Fibroblast of gingiva (primary cell): ENCODE results near the gene F8.
"Not testable (repeated sequence)": the region's sequence is repeated elsewhere in the genome, so short reads cannot be mapped to it uniquely, and the experiment has no call there.

Experiments
- DNase-seq: peaks from one replicate; pipeline ENCODE4 v3.0.0-alpha.2; 2011; ENCODE audit warnings: low read depth

The F8 gene

DNA sequence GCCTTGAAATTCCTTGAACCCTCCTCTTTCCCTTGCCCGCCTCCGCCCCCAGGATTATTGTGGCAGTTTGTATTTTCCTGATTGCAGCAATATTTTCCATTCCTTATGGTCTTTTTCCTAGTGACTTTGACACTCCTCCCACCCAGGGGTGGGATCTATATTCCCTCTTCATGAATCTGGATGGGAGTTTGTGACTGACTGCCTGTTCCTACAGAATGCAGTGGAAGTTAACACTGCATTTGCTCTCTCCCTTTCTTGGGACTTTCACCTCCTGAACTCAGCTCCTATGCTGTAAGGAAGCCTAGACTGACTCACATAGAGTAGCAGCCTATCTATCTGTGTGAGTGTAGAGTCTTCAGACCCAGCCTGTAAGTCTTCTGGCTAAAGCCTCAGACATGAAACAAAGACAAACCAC is 6.4 kb upstream of the F8 start:
- peak; percentile 6 for DNase-seq

DNA sequence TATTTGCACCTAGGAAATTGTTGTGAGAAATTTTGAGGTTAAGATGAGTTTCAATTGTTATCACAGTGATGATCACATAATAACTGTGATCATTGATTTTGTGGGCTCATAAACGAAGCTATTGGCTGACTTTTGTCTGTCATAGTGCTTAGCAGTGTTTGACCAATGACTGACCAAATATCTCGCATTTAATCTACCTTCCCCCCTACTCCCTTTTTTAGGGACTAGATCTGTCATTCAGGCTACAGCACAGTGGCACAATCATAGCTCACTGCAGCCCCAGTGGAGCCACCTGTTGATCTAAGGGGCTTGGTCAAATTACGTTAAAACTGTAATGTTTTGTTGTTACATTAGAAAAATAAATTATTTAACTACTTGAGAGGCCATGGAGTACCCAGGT is 5.6 kb upstream of the F8 start:
- DNase-seq = no peak

DNA sequence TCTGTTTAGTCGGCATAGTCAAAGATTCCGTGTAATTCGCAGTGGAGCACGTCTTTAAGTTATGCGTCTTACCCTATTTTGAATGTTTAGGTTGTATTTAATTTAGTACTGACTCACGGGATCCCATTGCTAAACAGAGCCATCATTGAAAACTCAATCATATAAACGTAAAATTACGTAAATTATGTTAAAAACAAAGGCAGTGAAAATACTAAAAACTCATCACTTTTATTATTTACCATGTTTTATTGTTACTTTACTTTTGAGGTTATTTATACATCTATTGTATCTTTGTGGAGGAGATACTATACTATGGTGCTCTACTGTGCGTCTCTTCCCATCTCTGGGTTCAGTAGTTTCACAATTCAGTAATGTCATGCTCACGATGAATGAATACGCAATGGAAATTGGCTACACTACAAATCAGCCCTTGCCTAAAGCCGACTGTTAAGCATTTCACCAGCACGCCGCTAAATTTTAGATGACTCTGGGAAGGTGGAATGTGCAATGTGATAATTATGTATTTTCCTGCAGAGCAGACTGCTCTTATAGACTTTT is 5.1 kb upstream of the F8 start:
- DNase-seq = peak; percentile 87

GRCh38 chrX:155026727-155027508 is 4.4 kb upstream of the F8 start, which contains the start of gene FUNDC2:
FUNDC2 (plus strand) TSS chrX:155026844; CDS start chrX:155026939, 95 bp downstream.
- peak; percentile 97 for DNase-seq

DNA sequence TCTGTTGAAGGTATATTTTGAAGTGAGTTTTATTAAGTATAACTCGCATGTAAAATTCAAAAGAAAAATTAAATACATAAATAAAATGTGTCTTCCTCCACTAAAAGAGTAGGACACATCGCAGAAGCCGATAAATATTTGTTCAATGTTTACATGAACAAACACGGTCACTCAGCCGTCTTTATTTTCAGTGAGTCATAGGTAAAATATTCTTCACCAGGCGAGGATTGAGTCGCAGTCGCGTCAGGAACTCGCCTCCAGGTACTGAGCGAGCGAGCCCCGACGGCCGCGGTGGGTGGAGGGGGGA is 3.9 kb upstream of the F8 start:
- no peak for DNase-seq

- DNase-seq = no peak
Measured at GRCh38 chrX:155023907-155024833, 1.6 kb upstream of the F8 start.

GRCh38 chrX:155020591-155020990 is 1.9 kb downstream of the F8 start:
- DNase-seq = no peak

GRCh38 chrX:155009994-155010472 is 12.5 kb downstream of the F8 start:
- DNase-seq = no peak

DNA sequence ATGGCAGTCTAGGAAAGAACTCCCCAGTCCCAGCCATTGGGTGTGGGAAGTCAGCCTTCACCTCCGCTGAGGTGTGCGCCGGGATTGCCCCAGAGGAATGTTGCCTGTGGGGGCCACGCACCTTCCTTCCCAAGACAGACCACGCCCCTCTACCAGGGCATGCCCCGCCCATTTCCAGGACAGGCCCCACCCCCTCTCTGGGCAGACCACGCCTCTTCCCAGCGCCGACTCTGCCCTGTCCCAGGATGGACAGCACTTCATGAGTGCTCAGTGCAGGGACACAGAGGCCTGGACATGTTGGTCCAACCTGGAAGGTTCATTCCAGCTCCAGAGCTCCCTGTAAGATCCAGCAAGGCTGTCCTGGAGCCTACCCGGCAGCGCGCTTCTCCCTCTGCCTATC is 13.9 kb downstream of the F8 start:
- not testable (repeated sequence) for DNase-seq

- not testable (repeated sequence) for DNase-seq
Measured at GRCh38 chrX:155006913-155007671, 15.4 kb downstream of the F8 start.

GRCh38 chrX:155006379-155006778 is 16.1 kb downstream of the F8 start:
- not testable (repeated sequence) for DNase-seq

GRCh38 chrX:155005190-155005589 is 17.3 kb downstream of the F8 start:
- DNase-seq = no peak

DNA sequence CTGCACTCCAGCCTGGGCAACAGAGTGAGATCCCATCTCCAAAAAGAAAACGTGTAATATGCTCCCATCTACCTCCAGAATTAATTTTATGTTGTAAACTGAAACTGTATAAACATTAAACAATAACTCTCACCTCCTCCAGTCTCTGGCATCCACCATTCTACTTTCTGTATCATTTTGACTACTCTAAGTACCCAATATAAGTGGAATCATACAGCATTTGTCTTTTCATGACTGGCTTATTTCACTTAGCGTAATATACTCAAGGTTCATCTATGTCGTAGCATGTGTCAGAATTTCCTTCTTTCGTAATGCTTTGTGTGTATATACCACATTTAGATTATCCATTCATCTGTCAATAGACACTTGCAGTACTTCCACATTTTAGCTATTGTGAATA is 20.6 kb downstream of the F8 start:
- DNase-seq = no peak

- DNase-seq = no peak
Measured at GRCh38 chrX:155000841-155001240, 21.7 kb downstream of the F8 start.

DNA sequence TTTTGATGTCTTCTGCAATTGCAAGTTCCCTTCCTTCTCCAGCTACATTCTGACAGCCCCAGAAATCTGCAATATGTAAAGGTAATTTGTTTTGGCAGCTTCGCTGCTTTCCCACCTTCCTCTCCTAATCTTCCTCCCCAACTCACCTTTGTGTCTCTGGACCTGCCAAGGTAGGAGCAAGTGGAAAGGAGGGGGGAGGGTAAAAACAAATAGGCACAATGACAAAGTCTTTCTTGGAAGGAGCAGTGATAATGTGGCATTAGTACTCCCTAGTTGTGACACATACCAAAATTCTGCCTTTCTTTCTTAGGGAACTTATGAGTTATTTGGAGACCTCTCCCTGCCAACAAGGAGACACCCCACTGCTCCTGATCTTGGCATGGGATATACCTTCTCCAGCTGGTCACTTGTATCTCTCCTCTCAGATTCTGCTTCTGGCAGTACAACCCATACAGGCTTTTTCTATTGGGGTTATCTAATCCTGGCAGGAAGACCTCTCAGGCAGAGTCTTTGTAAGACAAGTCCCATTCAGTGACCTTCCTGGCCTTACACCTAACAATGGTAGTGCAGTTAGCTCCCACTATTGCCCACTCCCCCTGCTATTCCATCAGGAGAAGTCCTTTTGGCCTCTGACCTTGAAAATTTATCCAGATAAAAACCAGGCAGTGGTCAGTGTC is 24.2 kb downstream of the F8 start:
- DNase-seq = no peak

DNA sequence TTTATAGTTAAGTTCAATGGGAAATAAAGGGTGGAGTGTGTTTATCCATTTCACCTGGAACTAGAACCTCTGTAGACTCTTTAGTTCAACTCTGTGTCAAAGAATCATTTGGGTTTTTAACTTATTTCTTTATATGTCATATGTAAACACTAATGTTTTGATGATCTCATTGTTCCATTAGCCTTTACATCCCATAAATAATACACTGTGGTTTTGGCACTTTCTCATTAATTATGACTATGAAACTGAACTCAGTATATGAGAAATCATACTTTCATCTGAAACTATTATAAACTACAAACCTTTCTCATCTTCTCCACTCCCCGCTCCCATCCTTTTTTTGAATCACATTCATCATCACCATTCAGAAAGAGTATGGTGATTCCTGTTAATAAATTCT is 31.0 kb downstream of the F8 start:
- no peak for DNase-seq

GRCh38 chrX:154991039-154991438 is 31.5 kb downstream of the F8 start:
- DNase-seq = no peak

- no peak for DNase-seq
Measured at GRCh38 chrX:154990496-154990895, 32.0 kb downstream of the F8 start.

GRCh38 chrX:154988719-154989118 is 33.8 kb downstream of the F8 start:
- no peak for DNase-seq

DNA sequence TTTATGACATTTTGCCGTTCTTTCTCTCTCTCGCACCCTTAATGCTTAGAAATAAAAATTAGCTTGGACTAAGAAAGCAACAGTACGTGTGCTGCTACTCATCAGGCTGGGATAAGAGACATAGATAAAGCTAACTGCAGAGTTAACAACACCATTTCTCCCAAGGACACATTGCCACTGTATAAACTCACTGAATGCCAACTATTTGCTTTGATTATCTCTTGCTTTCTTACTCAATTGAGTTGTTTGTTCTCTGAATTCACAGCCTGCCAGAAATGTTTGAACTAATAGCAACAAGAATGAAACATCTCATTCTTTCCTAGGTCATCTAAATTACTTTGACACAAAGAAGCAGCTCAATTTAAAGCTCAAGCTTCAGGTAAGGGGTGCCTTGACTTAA is 34.6 kb downstream of the F8 start:
- DNase-seq = no peak

- no peak for DNase-seq
Measured at GRCh38 chrX:154986826-154987575, 35.5 kb downstream of the F8 start.
